PC-3 (cell line): ENCODE measurements around the gene AFDN. TPM values are rescaled to one million over a fixed set of nuclear protein-coding genes. Genes with fewer than 3 reads are reported as not detected.
A peak's percentile ranks its signal among the peaks of the same experiment; 100 is the strongest.

Source experiments
- ATAC-seq: fragments of 200-7000 bp; cut with Tn5 transposase; 2 replicates; pipeline ENCODE4 v1.9.1; 2020; ENCODE audit warnings: mild to moderate bottlenecking, moderate library complexity
- BruUV-seq: library from RNA; stranded (reverse); fragments of 400-500 nt; replicated peaks from 2 replicates; lab custom pipeline; 2021; lab: Mats Ljungman, UMichigan
- CTCF ChIA-PET: fragments of 300-600 bp; sonication (Branson Sonifier 250); formaldehyde crosslinking; loops from one replicate; lab custom pipeline; 2022; ENCODE audit warnings: antibody characterized with exemption; lab: Charles Lee
- POLR2A ChIA-PET: fragments of 300-600 bp; sonication (Branson Sonifier 250); formaldehyde crosslinking; loops from one replicate; lab custom pipeline; 2022; ENCODE audit warnings: antibody characterized with exemption; ENCODE audit not compliant: unreplicated experiment; lab: Charles Lee
- DNase-seq: peaks from one replicate; pipeline ENCODE4 v3.0.0-alpha.2; 2015
- H2AFZ ChIP-seq: fragments of 300-600 bp; sonication (generic); 2 replicates; pipeline ENCODE4 v1.6.0; 2016; ENCODE audit warnings: antibody characterized with exemption, low read length
- H3F3A ChIP-seq: fragments of 300-600 bp; sonication (generic); one replicate; pipeline ENCODE4 v1.6.0; 2017; ENCODE audit warnings: antibody characterized with exemption, low read length, control low read depth, mild to moderate bottlenecking; ENCODE audit not compliant: unreplicated experiment
- H3K27ac ChIP-seq: fragments of 300-600 bp; sonication (generic); 2 replicates; pipeline ENCODE4 v1.5.1; 2016; ENCODE audit warnings: mild to moderate bottlenecking, low read length
- H3K27me3 ChIP-seq: fragments of 300-600 bp; sonication (generic); 2 replicates; pipeline ENCODE4 v1.6.1; 2016; ENCODE audit warnings: low read length, mixed read lengths
- H3K36me3 ChIP-seq: fragments of 300-600 bp; sonication (generic); 2 replicates; pipeline ENCODE4 v1.6.1; 2016; ENCODE audit warnings: low read depth, mixed run types, low read length, mixed read lengths
- H3K4me1 ChIP-seq: fragments of 300-600 bp; sonication (generic); 2 replicates; pipeline ENCODE4 v1.5.1; 2016; ENCODE audit warnings: low read length; ENCODE audit not compliant: insufficient read depth
- H3K4me2 ChIP-seq: fragments of 300-600 bp; sonication (generic); 2 replicates; pipeline ENCODE4 v1.6.0; 2016; ENCODE audit warnings: low read length
- H3K4me3 ChIP-seq: fragments of 300-600 bp; sonication (generic); 2 replicates; pipeline ENCODE4 v1.5.1; 2016; ENCODE audit warnings: mild to moderate bottlenecking, low read length, mixed read lengths
- H3K79me2 ChIP-seq: fragments of 300-600 bp; sonication (generic); 2 replicates; pipeline ENCODE4 v1.6.1; 2017; ENCODE audit warnings: low read length, mixed read lengths
- H3K9ac ChIP-seq: fragments of 300-600 bp; sonication (generic); 2 replicates; pipeline ENCODE4 v1.6.0; 2016; ENCODE audit warnings: mild to moderate bottlenecking, low read length
- H3K9me2 ChIP-seq: fragments of 300-600 bp; sonication (generic); replicated peaks from 2 replicates; pipeline ENCODE4 v1.6.1; 2016; ENCODE audit warnings: mixed run types, low read length, mixed read lengths
- H3K9me3 ChIP-seq: fragments of 300-600 bp; sonication (generic); 2 replicates; pipeline ENCODE4 v1.6.1; 2016; ENCODE audit warnings: low read length, mixed read lengths
- H4K20me1 ChIP-seq: fragments of 300-600 bp; sonication (generic); 2 replicates; pipeline ENCODE4 v1.6.1; 2016; ENCODE audit warnings: low read length, mixed read lengths
- EZH2 ChIP-seq: fragments of 300-600 bp; sonication (generic); IDR thresholded peaks from one replicate; pipeline ENCODE4 v1.6.1; 2017; ENCODE audit warnings: antibody characterized with exemption, mild to moderate bottlenecking, low read length; ENCODE audit not compliant: unreplicated experiment
- EZH2phosphoT487 ChIP-seq: fragments of 300-600 bp; sonication (generic); IDR thresholded peaks from 2 replicates; pipeline ENCODE4 v1.6.1; 2018; ENCODE audit warnings: mild to moderate bottlenecking, antibody characterized with exemption, low read length, borderline replicate concordance
- intact Hi-C: fragments of 100-400 bp; cut with micrococcal nuclease; formaldehyde crosslinking; loops from 2 replicates; pipeline ENCODE4 v1.9.0; 2023
- total RNA-seq: library from RNA; depleted of rRNA; stranded (reverse); fragments of >200 nt; gene quantifications from 2 replicates; pipeline ENCODE4 v1.2.3, GENCODE V29; 2014
- TF ChIP-seq, protein P1 (sequence below): fragments of 300-600 bp; sonication (generic); conservative IDR thresholded peaks from 2 replicates; pipeline ENCODE4 v1.5.1; 2017; ENCODE audit warnings: antibody characterized with exemption, low read depth, mild to moderate bottlenecking, low read length

The AFDN gene
- total RNA-seq, 1 experiment from 2014 or later = 37.1 TPM

GRCh38 chr6:167826230-167826895, 348 bp upstream of the AFDN start:
- Histone ChIP-seq H3F3A (no peaks in the 10 kb centered on the region), H3K9me3 (no peaks in the 10 kb centered on the region), H3K9me2 (no peaks in the 10 kb centered on the region), H3K27me3 (no peaks in the 10 kb centered on the region), H3K4me2 (peak overlapping the region; percentile 91), H4K20me1 (peaks cover 29% of the 10 kb centered on the region), H3K27ac (no peak overlapping the region), H3K4me1 (peaks cover 35% of the 10 kb centered on the region), H3K79me2 (peaks cover 39% of the 10 kb centered on the region), H3K4me3 (peak overlapping the region; percentile 83), H2AFZ (peak overlapping the region; percentile 96), H3K36me3 (no peaks in the 10 kb centered on the region), H3K9ac (peak overlapping the region; percentile 26; the same call in 1 of the 2 replicates)
- ATAC-seq = peak; percentile 65
- TF ChIP-seq, protein P1, sequence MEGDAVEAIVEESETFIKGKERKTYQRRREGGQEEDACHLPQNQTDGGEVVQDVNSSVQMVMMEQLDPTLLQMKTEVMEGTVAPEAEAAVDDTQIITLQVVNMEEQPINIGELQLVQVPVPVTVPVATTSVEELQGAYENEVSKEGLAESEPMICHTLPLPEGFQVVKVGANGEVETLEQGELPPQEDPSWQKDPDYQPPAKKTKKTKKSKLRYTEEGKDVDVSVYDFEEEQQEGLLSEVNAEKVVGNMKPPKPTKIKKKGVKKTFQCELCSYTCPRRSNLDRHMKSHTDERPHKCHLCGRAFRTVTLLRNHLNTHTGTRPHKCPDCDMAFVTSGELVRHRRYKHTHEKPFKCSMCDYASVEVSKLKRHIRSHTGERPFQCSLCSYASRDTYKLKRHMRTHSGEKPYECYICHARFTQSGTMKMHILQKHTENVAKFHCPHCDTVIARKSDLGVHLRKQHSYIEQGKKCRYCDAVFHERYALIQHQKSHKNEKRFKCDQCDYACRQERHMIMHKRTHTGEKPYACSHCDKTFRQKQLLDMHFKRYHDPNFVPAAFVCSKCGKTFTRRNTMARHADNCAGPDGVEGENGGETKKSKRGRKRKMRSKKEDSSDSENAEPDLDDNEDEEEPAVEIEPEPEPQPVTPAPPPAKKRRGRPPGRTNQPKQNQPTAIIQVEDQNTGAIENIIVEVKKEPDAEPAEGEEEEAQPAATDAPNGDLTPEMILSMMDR = peak; percentile 17; the same call in 1 of the 2 replicates
- no peak for TF ChIP-seq EZH2phosphoT487
- ChIA-PET CTCF (no interaction called here), POLR2A (no interaction called here)
- BruUV-seq = no TSS peak
- intact Hi-C loops = no loop called here
- DNase-seq = peak; percentile 49

DNA sequence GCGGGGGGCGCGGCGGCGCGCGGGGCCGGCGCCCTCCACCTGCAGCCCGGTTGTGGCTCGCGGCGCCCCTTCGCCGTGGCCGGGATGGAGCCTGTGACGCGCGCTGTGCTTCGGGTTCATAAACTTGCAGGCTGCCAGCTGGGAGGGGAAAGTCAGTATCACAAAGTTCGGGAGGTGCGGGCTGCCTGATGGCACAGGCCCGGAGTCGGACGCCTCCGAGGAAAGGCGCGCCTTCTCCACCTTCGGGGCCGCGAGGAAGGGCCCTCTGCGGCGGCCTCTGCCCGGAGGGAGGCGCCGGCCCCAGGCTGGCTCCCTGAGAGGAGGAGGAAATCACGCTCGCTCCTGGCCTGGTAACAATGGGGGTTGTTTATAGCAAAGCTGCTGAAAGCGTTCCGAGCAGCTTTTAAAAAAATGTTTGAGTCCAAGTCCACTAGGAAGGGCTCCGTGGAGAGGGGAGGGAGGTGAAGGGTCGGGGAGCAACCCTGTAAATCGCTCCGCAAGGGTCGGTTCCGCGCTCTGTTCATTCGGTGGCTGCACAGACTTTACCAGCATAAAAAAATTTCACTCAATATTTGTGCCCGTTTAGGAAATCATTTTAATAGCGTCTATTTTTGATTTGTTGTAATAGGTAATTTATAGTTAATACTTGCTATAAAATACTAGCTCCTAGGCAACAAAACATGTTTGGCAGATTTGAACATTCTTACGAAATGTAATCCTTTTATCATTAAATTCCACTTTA, 1.0 kb downstream of the AFDN start:
- ChIA-PET CTCF (no interaction called here), POLR2A (interaction anchor here (0.7 kb wide), 1 partner anchor 1103 kb away, joined by 4 read pairs; no protein-coding TSS in a partner anchor)

More for the DNA sequence above, 1.0 kb downstream of the AFDN start:
- Histone ChIP-seq H3K4me3 (peak overlapping the region; percentile 85), H3K4me1 (peaks cover 47% of the 10 kb centered on the region), H3K79me2 (peaks cover 53% of the 10 kb centered on the region), H3K27ac (peak overlapping the region; percentile 30), H3K27me3 (no peaks in the 10 kb centered on the region), H3K9me3 (no peaks in the 10 kb centered on the region), H3F3A (no peaks in the 10 kb centered on the region), H2AFZ (peak overlapping the region; percentile 7; the same call in 1 of the 2 replicates), H4K20me1 (peaks cover 41% of the 10 kb centered on the region), H3K4me2 (peak overlapping the region; percentile 91), H3K9ac (peak overlapping the region; percentile 63), H3K36me3 (no peaks in the 10 kb centered on the region), H3K9me2 (no peaks in the 10 kb centered on the region)
- peak; percentile 43 for ATAC-seq
- peak; percentile 33 for DNase-seq
- no TSS peak for BruUV-seq
- TF ChIP-seq EZH2 = no peak
- TF ChIP-seq EZH2phosphoT487 = no peak
- TF ChIP-seq, protein P1 = no peak
- intact Hi-C loops = no loop called here
